Fibroblast of lung (primary cell): ENCODE data around the gene ABCG5.

Experiments used
- CTCF ChIP-seq, 2 donors: IDR thresholded peaks in 1 of 2; conservative IDR thresholded peaks in 1 of 2; 1 replicate in 1 of 2; 2 replicates in 1 of 2; pipeline ENCODE4 v1.5.1; 2011 to 2012; ENCODE audit warnings: low read length in 2 of 2, control low read depth in 1 of 2, inconsistent platforms in 1 of 2, low read depth in 1 of 2, mild to moderate bottlenecking in 1 of 2
- EZH2 ChIP-seq: IDR thresholded peaks from 2 replicates; pipeline ENCODE4 v1.5.1; 2012; ENCODE audit warnings: low read length, control low read depth, mild to moderate bottlenecking; ENCODE audit errors: missing control alignments

GRCh38 chr2:43774617-43775016 lies 64.0 kb downstream of the ABCG5 start:
- TF ChIP-seq CTCF (conservative IDR thresholded peaks at IDR 0.05 in 1 of 2, IDR thresholded peaks at IDR 0.05 in 1 of 2; ENCODE audit: low read depth in 1 of 2, low read length in 2 of 2) = no peak
- no peak for TF ChIP-seq EZH2
